Stromal cell of bone marrow (primary cell): ENCODE results near the gene CCNC.

Experiments used
- DNase-seq: peaks from one replicate; pipeline ENCODE4 v3.0.0-alpha.2; 2012; ENCODE audit warnings: low read depth

Gene CCNC

GRCh38 chr6:99545442-99545841 lies 23.0 kb downstream of the CCNC start:
- no peak for DNase-seq

- no peak for DNase-seq
These were observed 24.5 kb downstream of the CCNC start for GRCh38 chr6:99543968-99544367.

GRCh38 chr6:99530627-99531026 lies 37.8 kb downstream of the CCNC start:
- DNase-seq, result no peak

- DNase-seq, result no peak
These were observed 45.9 kb downstream of the CCNC start for GRCh38 chr6:99522531-99522930.

GRCh38 chr6:99521633-99522151 lies 46.8 kb downstream of the CCNC start:
- DNase-seq, result no peak

- peak; percentile 78 for DNase-seq
These were observed 47.4 kb downstream of the CCNC start for GRCh38 chr6:99520855-99521632.

GRCh38 chr6:99519446-99519845 lies 49.0 kb downstream of the CCNC start:
- DNase-seq, result no peak

GRCh38 chr6:99514089-99514488 lies 54.4 kb downstream of the CCNC start:
- DNase-seq, result no peak

- no peak for DNase-seq
These were observed 56.4 kb downstream of the CCNC start for GRCh38 chr6:99512033-99512432.

GRCh38 chr6:99507648-99508047 lies 60.8 kb downstream of the CCNC start:
- no peak for DNase-seq

- DNase-seq, result no peak
These were observed 66.7 kb downstream of the CCNC start for GRCh38 chr6:99501762-99502161.

- no peak for DNase-seq
These were observed 70.0 kb downstream of the CCNC start for GRCh38 chr6:99498421-99498820.

GRCh38 chr6:99495466-99495865 lies 73.0 kb downstream of the CCNC start:
- no peak for DNase-seq
